Activated T-cell treated with anti-CD3 and anti-CD28 coated beads for 1 hour (primary cell): ENCODE results near the gene IL6.
"Not testable (repeated sequence)": the region's sequence is repeated elsewhere in the genome, so short reads cannot be mapped to it uniquely, and the experiment has no call there.

Source experiments
- DNase-seq: peaks from one replicate; pipeline ENCODE4 v3.0.0-alpha.2; 2020; ENCODE audit warnings: low read depth

IL6 gene

GRCh38 chr7:22726907-22727713 is at the start of gene IL6:
Gene IL6 (plus strand): TSS chr7:22727200. CDS start chr7:22727263, 63 bp downstream.
- DNase-seq = no peak

DNA sequence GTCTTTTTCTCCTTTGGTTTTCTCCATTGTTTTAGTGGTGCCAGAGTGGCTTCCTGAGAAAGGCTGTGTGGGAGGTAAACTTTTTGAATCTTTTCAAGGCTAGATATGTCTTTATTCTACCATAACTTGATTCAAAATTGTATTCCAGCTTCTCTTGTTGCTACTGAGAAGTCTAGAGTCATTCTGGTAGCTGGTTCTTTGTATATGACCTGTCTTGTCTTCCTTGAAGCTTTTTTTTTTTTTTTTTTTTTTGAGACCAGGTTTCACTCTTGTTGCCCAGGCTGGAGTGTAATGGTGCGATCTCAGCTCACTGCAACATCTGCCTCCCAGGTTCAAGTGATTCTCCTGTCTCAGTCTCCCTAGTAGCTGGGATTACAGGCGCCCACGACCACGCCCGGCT is 49.7 kb upstream of the IL6 start:
- not testable (repeated sequence) for DNase-seq

GRCh38 chr7:22677680-22678079 is 49.3 kb upstream of the IL6 start:
- DNase-seq = no peak

- DNase-seq = no peak
These were observed 46.5 kb upstream of the IL6 start for GRCh38 chr7:22680482-22680911.

GRCh38 chr7:22681312-22681711 is 45.7 kb upstream of the IL6 start:
- DNase-seq = no peak

GRCh38 chr7:22681852-22682657 is 44.9 kb upstream of the IL6 start:
- DNase-seq = no peak

DNA sequence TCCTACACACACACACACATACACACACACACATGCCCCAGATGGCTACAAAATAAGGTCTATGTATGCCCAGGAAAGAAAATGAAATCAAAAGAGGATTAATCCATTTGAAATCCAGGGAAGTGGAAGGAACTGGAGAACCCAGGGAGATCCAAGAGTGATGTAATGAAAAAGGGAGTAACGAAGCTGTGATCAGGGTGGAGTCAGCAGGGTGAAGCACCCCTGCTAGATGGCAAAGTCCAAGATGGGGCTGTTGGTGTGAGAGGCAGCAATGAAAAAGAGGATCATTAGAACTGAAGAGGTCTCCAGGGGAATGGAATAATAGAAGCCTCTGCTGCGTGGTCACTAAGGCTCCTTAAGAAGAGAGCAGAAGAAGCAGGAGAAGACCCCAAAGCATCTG is 43.6 kb upstream of the IL6 start:
- DNase-seq = no peak

- no peak for DNase-seq
These were observed 40.4 kb upstream of the IL6 start for GRCh38 chr7:22686620-22687019.

GRCh38 chr7:22688084-22688483 is 38.9 kb upstream of the IL6 start:
- DNase-seq = no peak

- not testable (repeated sequence) for DNase-seq
These were observed 38.1 kb upstream of the IL6 start for GRCh38 chr7:22688934-22689333.

- no peak for DNase-seq
These were observed 32.3 kb upstream of the IL6 start for GRCh38 chr7:22694597-22695207.

GRCh38 chr7:22695476-22696132 is 31.4 kb upstream of the IL6 start:
- no peak for DNase-seq

- no peak for DNase-seq
These were observed 30.3 kb upstream of the IL6 start for GRCh38 chr7:22696541-22697228.

- no peak for DNase-seq
These were observed 29.6 kb upstream of the IL6 start for GRCh38 chr7:22697322-22697859.

- DNase-seq = no peak
These were observed 29.0 kb upstream of the IL6 start for GRCh38 chr7:22697876-22698606.

DNA sequence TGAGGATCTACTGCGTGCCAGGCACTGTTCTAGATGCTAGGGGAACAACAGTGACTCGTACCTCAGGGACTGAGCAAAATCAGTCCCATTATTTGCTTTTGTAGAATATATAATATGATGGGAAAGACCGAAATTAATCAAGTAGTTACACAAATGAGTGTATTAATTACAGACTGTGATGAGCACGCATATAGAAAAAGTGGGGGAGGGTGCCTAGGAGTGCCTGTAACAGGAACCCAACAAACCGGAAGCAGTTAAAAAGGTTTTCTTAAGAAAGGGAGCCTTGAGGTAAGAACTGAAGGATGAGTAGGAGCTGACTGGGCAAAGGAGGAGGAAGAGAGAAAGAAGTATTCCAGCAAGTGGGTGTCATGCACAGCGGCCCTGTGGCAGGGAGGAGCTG is 28.2 kb upstream of the IL6 start:
- DNase-seq = no peak

- no peak for DNase-seq
These were observed 26.4 kb upstream of the IL6 start for GRCh38 chr7:22700559-22701002.

GRCh38 chr7:22702516-22702915 is 24.5 kb upstream of the IL6 start:
- no peak for DNase-seq

DNA sequence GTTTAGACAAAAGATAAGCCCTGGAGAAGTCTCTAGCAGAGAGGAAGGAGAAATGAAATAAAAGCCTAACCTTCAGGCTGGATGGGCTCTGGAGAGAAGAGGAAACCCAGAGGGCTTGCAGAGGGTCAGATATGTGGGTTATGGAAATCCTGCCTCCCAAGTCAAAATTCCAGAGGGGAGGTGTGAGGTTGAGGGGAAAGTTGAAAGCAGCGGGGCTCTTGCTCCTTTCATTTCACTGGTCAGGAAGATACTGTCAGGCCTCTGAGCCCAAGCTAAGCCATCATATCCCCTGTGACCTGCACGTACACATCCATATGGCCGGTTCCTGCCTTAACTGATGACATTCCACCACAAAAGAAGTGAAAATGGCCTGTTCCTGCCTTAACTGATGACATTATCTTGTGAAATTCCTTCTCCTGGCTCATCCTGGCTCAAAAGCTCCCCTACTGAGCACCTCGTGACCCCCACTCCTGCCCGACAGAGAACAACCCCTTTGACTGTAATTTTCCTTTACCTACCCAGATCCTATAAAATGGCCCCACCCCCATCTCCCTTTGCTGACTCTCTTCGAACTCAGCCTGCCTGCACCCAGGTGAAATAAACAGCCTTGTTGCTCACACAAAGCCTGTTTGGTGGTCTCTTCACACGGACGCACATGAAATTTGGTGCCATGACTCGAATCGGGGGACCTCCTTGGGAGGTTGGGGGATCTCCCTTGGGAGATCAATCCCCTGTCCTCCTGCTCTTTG is 23.7 kb upstream of the IL6 start:
- not testable (repeated sequence) for DNase-seq
